ENCODE results near the gene PIGN. TPM values are rescaled to one million over a fixed set of nuclear protein-coding genes. Genes with fewer than 3 reads are reported as not detected.

Gene PIGN
- total and polyA plus RNA-seq, 2 donors (not counting 1 experiment from before 2014, with no cell fraction given): 2.7 to 37.3 TPM

DNA sequence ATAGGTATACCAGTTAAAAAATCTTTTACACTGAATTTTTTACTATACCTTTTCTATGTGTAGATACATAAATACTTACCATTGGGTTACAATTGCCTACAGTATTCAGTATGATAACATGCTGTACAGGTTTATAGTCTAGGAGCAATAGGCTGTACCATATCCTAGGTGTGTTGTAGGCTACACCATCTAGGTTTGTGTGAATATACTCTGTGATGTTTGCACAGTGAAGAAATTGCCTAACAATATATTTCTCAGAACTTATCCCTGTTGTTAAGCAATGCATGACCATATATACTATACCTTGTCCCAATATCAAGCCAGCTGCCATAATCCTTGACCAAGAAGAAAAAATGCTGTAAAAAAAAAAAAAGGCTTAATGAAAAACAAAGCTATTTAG is 114.5 kb downstream of the PIGN start:
- Histone ChIP-seq H2AFZ (ENCODE audit: insufficient read depth, low read depth, low read length, poor library complexity, severe bottlenecking) (no peak overlapping the region), H3K9ac (ENCODE audit: low read length) (no peak overlapping the region), H3K4me1 (ENCODE audit: control insufficient read depth in 2 of 2, insufficient read depth in 2 of 2, low read length in 2 of 2) (no peaks in the 10 kb centered on the region), H4K20me1 (ENCODE audit: control insufficient read depth, insufficient read depth, low read length, poor library complexity, severe bottlenecking) (no peaks in the 10 kb centered on the region), H3K9me3 (ENCODE audit: control extremely low read depth in 1 of 3, control insufficient read depth in 2 of 3, insufficient read depth in 1 of 3, low read length in 2 of 3) (no peaks in the 10 kb centered on the region), H3K27ac (ENCODE audit: low read length in 2 of 2) (no peak overlapping the region), H3K79me2 (ENCODE audit: control insufficient read depth, insufficient read depth, low read length) (no peaks in the 10 kb centered on the region), H3K27me3 (replicated peaks in 1 of 4; ENCODE audit: control extremely low read depth in 1 of 4, control insufficient read depth in 3 of 4, insufficient read depth in 4 of 4, low read length in 3 of 4) (no peaks in the 10 kb centered on the region), H3K36me3 (replicated peaks in 1 of 2; ENCODE audit: control extremely low read depth in 1 of 2, control insufficient read depth in 1 of 2, extremely low read depth in 1 of 2, insufficient read depth in 2 of 2, low read length in 1 of 2) (peaks cover 0 to 4% of the 10 kb centered on the region in 2 experiments), H3K4me3 (ENCODE audit: control extremely low read depth in 1 of 5, extremely low read depth in 1 of 5, insufficient read depth in 1 of 5, low read depth in 2 of 5, low read length in 4 of 5) (no peak overlapping the region), H3K4me2 (replicated peaks; ENCODE audit: low read depth, low read length, poor library complexity, severe bottlenecking) (no peak overlapping the region)
- ATAC-seq (ENCODE audit: low read depth) (no peak), DNase-seq (no peak)
- no peak overlapping the region for H3K27ac Mint-ChIP-seq
- no peaks in the 10 kb centered on the region for H3K4me1 Mint-ChIP-seq
- intact Hi-C loops (cut with micrococcal nuclease): no loop called here
- H3K4me3 Mint-ChIP-seq: no peak overlapping the region
- POLR2A ChIA-PET: no interaction called here
- no peaks in the 10 kb centered on the region for H3K27me3 Mint-ChIP-seq
- TF ChIP-seq EZH2 (IDR thresholded peaks at IDR 0.05; ENCODE audit: borderline replicate concordance, insufficient read depth, low read depth, low read length, poor library complexity, severe bottlenecking): no peak
- TF ChIP-seq, protein P1, sequence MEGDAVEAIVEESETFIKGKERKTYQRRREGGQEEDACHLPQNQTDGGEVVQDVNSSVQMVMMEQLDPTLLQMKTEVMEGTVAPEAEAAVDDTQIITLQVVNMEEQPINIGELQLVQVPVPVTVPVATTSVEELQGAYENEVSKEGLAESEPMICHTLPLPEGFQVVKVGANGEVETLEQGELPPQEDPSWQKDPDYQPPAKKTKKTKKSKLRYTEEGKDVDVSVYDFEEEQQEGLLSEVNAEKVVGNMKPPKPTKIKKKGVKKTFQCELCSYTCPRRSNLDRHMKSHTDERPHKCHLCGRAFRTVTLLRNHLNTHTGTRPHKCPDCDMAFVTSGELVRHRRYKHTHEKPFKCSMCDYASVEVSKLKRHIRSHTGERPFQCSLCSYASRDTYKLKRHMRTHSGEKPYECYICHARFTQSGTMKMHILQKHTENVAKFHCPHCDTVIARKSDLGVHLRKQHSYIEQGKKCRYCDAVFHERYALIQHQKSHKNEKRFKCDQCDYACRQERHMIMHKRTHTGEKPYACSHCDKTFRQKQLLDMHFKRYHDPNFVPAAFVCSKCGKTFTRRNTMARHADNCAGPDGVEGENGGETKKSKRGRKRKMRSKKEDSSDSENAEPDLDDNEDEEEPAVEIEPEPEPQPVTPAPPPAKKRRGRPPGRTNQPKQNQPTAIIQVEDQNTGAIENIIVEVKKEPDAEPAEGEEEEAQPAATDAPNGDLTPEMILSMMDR (IDR thresholded peaks at IDR 0.05): no peak
- H3K9me3 Mint-ChIP-seq (ENCODE audit: insufficient read depth): no peaks in the 10 kb centered on the region
- CTCF ChIA-PET: no interaction called here

DNA sequence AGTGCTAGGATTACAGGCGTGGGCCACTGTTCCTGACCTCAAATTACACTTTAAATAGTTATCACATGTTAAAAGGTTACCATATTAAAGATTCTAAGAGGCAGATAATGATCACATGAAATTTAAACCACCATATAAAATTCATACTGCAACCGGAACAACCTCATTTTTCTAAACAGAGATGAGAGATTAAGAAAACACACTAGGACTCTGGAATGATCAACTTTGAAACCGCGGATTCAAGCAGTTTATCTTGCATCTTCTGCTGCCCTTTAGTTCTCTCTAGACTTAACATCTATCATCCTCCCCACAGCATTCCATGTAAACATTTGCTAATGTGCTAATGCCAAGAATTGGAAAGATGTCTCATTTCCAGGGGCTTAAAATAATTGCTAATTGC is 115.8 kb downstream of the PIGN start:
- no peak for TF ChIP-seq EZH2 (IDR thresholded peaks at IDR 0.05; ENCODE audit: borderline replicate concordance, insufficient read depth, low read depth, low read length, poor library complexity, severe bottlenecking)
- H3K4me3 Mint-ChIP-seq: no peak overlapping the region

More for the DNA sequence above, 115.8 kb downstream of the PIGN start:
- DNase-seq (no peak), ATAC-seq (ENCODE audit: low read depth) (no peak)
- Histone ChIP-seq H3K9ac (ENCODE audit: low read length) (no peak overlapping the region), H3K27me3 (replicated peaks in 1 of 4; ENCODE audit: control extremely low read depth in 1 of 4, control insufficient read depth in 3 of 4, insufficient read depth in 4 of 4, low read length in 3 of 4) (no peaks in the 10 kb centered on the region), H3K4me1 (ENCODE audit: control insufficient read depth in 2 of 2, insufficient read depth in 2 of 2, low read length in 2 of 2) (no peaks in the 10 kb centered on the region), H3K4me2 (replicated peaks; ENCODE audit: low read depth, low read length, poor library complexity, severe bottlenecking) (no peak overlapping the region), H3K36me3 (replicated peaks in 1 of 2; ENCODE audit: control extremely low read depth in 1 of 2, control insufficient read depth in 1 of 2, extremely low read depth in 1 of 2, insufficient read depth in 2 of 2, low read length in 1 of 2) (peaks cover 2 to 4% of the 10 kb centered on the region in 2 experiments), H3K27ac (ENCODE audit: low read length in 2 of 2) (no peak overlapping the region), H2AFZ (ENCODE audit: insufficient read depth, low read depth, low read length, poor library complexity, severe bottlenecking) (no peak overlapping the region), H4K20me1 (ENCODE audit: control insufficient read depth, insufficient read depth, low read length, poor library complexity, severe bottlenecking) (no peaks in the 10 kb centered on the region), H3K9me3 (ENCODE audit: control extremely low read depth in 1 of 3, control insufficient read depth in 2 of 3, insufficient read depth in 1 of 3, low read length in 2 of 3) (no peaks in the 10 kb centered on the region), H3K79me2 (ENCODE audit: control insufficient read depth, insufficient read depth, low read length) (no peaks in the 10 kb centered on the region), H3K4me3 (ENCODE audit: control extremely low read depth in 1 of 5, extremely low read depth in 1 of 5, insufficient read depth in 1 of 5, low read depth in 2 of 5, low read length in 4 of 5) (no peak overlapping the region)
- CTCF ChIA-PET: no interaction called here
- Mint-ChIP-seq H3K4me1 (no peaks in the 10 kb centered on the region), H3K9me3 (ENCODE audit: insufficient read depth) (no peaks in the 10 kb centered on the region), H3K27ac (no peak overlapping the region), H3K27me3 (no peaks in the 10 kb centered on the region)
- no CpG with 5 or more reads among the region's 4 CpGs for WGBS (ENCODE audit: insufficient coverage)
- POLR2A ChIA-PET: no interaction called here
- intact Hi-C loops (cut with micrococcal nuclease): no loop called here

Measured in B cell (primary cell).